ENCODE results near the gene UXS1. TPM values are rescaled to one million over a fixed set of nuclear protein-coding genes. Genes with fewer than 3 reads are reported as not detected.

Gene UXS1
- total and polyA plus RNA-seq, 8 donors: 4.3 to 23.6 (median 10.4) TPM

- intact Hi-C loops (cut with DNase I): no loop called here
- H3K27ac ChIP-seq: peak overlapping the region; percentile 54 to 90 (median 74)
Observed at GRCh38 chr2:106114166-106114565, 79.9 kb downstream of the UXS1 start.

GRCh38 chr2:106113361-106113966, 80.6 kb downstream of the UXS1 start:
- DNase-seq (peak in 5 of 6 donors; percentile 46 to 72 (median 52)), FAIRE-seq (no peak), ATAC-seq (peak; percentile 85 to 91 (median 90))
- H3K4me1 ChIP-seq: peaks cover 8 to 19% (median 11%) of the 10 kb centered on the region in 3 donors
- H3K27ac ChIP-seq: peak overlapping the region; percentile 54 to 90 (median 74)
- intact Hi-C loops (cut with DNase I): no loop called here
- no peaks in the 10 kb centered on the region for H3K27me3 ChIP-seq
- WGBS, 2 donors: 19 to 26% methylated on average over 13 of the region's 13 CpGs
- peak overlapping the region in 1 of 4 donors; percentile 20 for H3K4me3 ChIP-seq
- TF ChIP-seq CTCF (IDR thresholded peaks at IDR 0.05): no peak
- no peaks in the 10 kb centered on the region for H3K9me3 ChIP-seq
- H3K36me3 ChIP-seq: peaks cover 0 to 4% (median 0%) of the 10 kb centered on the region in 3 donors

More at GRCh38 chr2:106114166-106114565, 79.9 kb downstream of the UXS1 start:
- Histone ChIP-seq H3K36me3 (peaks cover 0 to 4% (median 0%) of the 10 kb centered on the region in 3 donors), H3K4me1 (peaks cover 8 to 19% (median 11%) of the 10 kb centered on the region in 3 donors), H3K27me3 (no peaks in the 10 kb centered on the region), H3K4me3 (no peak overlapping the region), H3K9me3 (no peaks in the 10 kb centered on the region)
- FAIRE-seq (no peak), ATAC-seq (no peak), DNase-seq (no peak)
- no peak for TF ChIP-seq CTCF (IDR thresholded peaks at IDR 0.05)
- 66 to 81% methylated on average over 4 of the region's 4 CpGs for WGBS, 2 donors

GRCh38 chr2:106111882-106112571, 82.1 kb downstream of the UXS1 start:
- no peaks in the 10 kb centered on the region for H3K27me3 ChIP-seq
- H3K4me3 ChIP-seq: no peak overlapping the region
- DNase-seq (no peak), FAIRE-seq (no peak), ATAC-seq (no peak)
- peaks cover 0 to 4% (median 0%) of the 10 kb centered on the region in 3 donors for H3K36me3 ChIP-seq
- H3K4me1 ChIP-seq: peaks cover 8 to 19% (median 11%) of the 10 kb centered on the region in 3 donors
- no peak overlapping the region for H3K27ac ChIP-seq
- no peak for TF ChIP-seq CTCF (IDR thresholded peaks at IDR 0.05)
- intact Hi-C loops (cut with DNase I): no loop called here
- WGBS, 2 donors: 94 to 99% methylated on average over 14 of the region's 14 CpGs
- H3K9me3 ChIP-seq: no peaks in the 10 kb centered on the region

GRCh38 chr2:106109675-106110424, 84.3 kb downstream of the UXS1 start:
- DNase-seq: no peak
- 88 to 92% methylated on average over 13 of the region's 13 CpGs for WGBS, 2 donors
- peaks cover 0 to 4% (median 0%) of the 10 kb centered on the region in 3 donors for H3K36me3 ChIP-seq
- ATAC-seq: no peak
- no peak for FAIRE-seq
- TF ChIP-seq CTCF (IDR thresholded peaks at IDR 0.05): no peak
- no peaks in the 10 kb centered on the region for H3K27me3 ChIP-seq
- H3K9me3 ChIP-seq: no peaks in the 10 kb centered on the region
- peaks cover 8 to 19% (median 11%) of the 10 kb centered on the region in 3 donors for H3K4me1 ChIP-seq
- H3K4me3 ChIP-seq: no peak overlapping the region
- intact Hi-C loops (cut with DNase I): no loop called here
- H3K27ac ChIP-seq: no peak overlapping the region

Measured in pancreas (tissue), 10 donors.